IMR-90 (cell line): ENCODE measurements around the gene CCM2. TPM values are rescaled to one million over a fixed set of nuclear protein-coding genes. Genes with fewer than 3 reads are reported as not detected.

Source experiments
- ATAC-seq: fragments of 200-7000 bp; cut with Tn5 transposase; 2 replicates; pipeline ENCODE4 v1.9.1; 2020; ENCODE audit warnings: low read depth, mild to moderate bottlenecking, moderate library complexity
- BruUV-seq: library from RNA; stranded (reverse); fragments of 400-500 nt; replicated peaks from 2 replicates; lab custom pipeline; 2021; lab: Mats Ljungman, UMichigan
- CTCF ChIA-PET: fragments of 300-600 bp; formaldehyde crosslinking; extraction: SDS; loops from one replicate; lab custom pipeline; 2021; ENCODE audit warnings: antibody characterized with exemption; lab: Yijun Ruan, JAX
- POLR2A ChIA-PET: fragments of 300-600 bp; sonication (Branson Sonifier 250); formaldehyde crosslinking; loops from one replicate; lab custom pipeline; 2022; ENCODE audit warnings: antibody characterized with exemption; ENCODE audit not compliant: unreplicated experiment; lab: Charles Lee
- DNase-seq: peaks from one replicate; pipeline ENCODE4 v3.0.0; 2013
- H2AFZ ChIP-seq: replicated peaks from 2 replicates; pipeline ENCODE3; 2013; ENCODE audit warnings: low read length, mild to moderate bottlenecking; ENCODE audit not compliant: poor library complexity
- H2AK5ac ChIP-seq: 2 replicates; pipeline ENCODE4 v1.6.1; 2013; ENCODE audit warnings: low read depth, low read length, inconsistent platforms
- H2AK9ac ChIP-seq: replicated peaks from 2 replicates; pipeline ENCODE3; 2013; ENCODE audit warnings: mild to moderate bottlenecking, low read depth, low read length, moderate library complexity; ENCODE audit not compliant: poor library complexity
- H2BK120ac ChIP-seq: 2 replicates; pipeline ENCODE4 v1.6.1; 2013; ENCODE audit warnings: low read depth, low read length, inconsistent platforms
- H2BK15ac ChIP-seq: 3 replicates; pipeline ENCODE4 v1.6.1; 2013; ENCODE audit warnings: low read depth, low read length, inconsistent platforms
- H2BK20ac ChIP-seq: 2 replicates; pipeline ENCODE4 v1.6.1; 2013; ENCODE audit warnings: low read depth, mild to moderate bottlenecking, inconsistent platforms, low read length, moderate library complexity
- H2BK5ac ChIP-seq: 2 replicates; pipeline ENCODE4 v1.6.1; 2013; ENCODE audit warnings: mild to moderate bottlenecking, low read depth, low read length, inconsistent platforms; ENCODE audit not compliant: poor library complexity, severe bottlenecking
- H3K14ac ChIP-seq: replicated peaks from 2 replicates; pipeline ENCODE4 v1.6.1; 2013; ENCODE audit warnings: low read depth, low read length, inconsistent platforms
- H3K18ac ChIP-seq: 2 replicates; pipeline ENCODE4 v1.6.1; 2013; ENCODE audit warnings: low read depth, low read length, control low read depth
- H3K23ac ChIP-seq: 2 replicates; pipeline ENCODE4 v1.6.1; 2013; ENCODE audit warnings: low read depth, low read length, inconsistent platforms
- H3K27ac ChIP-seq: 2 replicates; pipeline ENCODE4 v1.5.1; 2013; ENCODE audit warnings: mild to moderate bottlenecking, control low read depth, low read length; ENCODE audit not compliant: insufficient read depth
- H3K27me3 ChIP-seq: 2 replicates; pipeline ENCODE4 v1.6.1; 2013; ENCODE audit warnings: low read length; ENCODE audit not compliant: control insufficient read depth, insufficient read depth
- H3K36me3 ChIP-seq: 2 replicates; pipeline ENCODE4 v1.6.1; 2013; ENCODE audit warnings: low read length, mixed read lengths; ENCODE audit not compliant: control insufficient read depth, insufficient read depth
- H3K4ac ChIP-seq: 2 replicates; pipeline ENCODE4 v1.6.1; 2013; ENCODE audit warnings: low read depth, low read length, inconsistent platforms
- H3K4me1 ChIP-seq: 2 replicates; pipeline ENCODE4 v1.6.1; 2013; ENCODE audit warnings: low read length, mixed read lengths; ENCODE audit not compliant: control insufficient read depth, insufficient read depth
- H3K4me2 ChIP-seq: 2 replicates; pipeline ENCODE4 v1.6.1; 2013; ENCODE audit warnings: low read depth, mild to moderate bottlenecking, control low read depth, low read length, moderate library complexity
- H3K4me3 ChIP-seq: 2 replicates; pipeline ENCODE4 v1.5.1; 2013; ENCODE audit warnings: low read depth, mild to moderate bottlenecking, control low read depth, low read length, moderate library complexity; ENCODE audit not compliant: insufficient read depth
- H3K56ac ChIP-seq: 2 replicates; pipeline ENCODE4 v1.6.1; 2013; ENCODE audit warnings: low read length, inconsistent platforms; ENCODE audit not compliant: insufficient read depth; ENCODE audit errors: extremely low read depth
- H3K79me1 ChIP-seq, 2 experiments: 2 replicates each; pipeline ENCODE4 v1.6.1; 2013; ENCODE audit warnings: low read length in 2 of 2, inconsistent platforms in 1 of 2, low read depth in 1 of 2
- H3K9ac ChIP-seq: 2 replicates; pipeline ENCODE4 v1.6.1; 2013; ENCODE audit warnings: low read depth, low read length, control low read depth
- H3K9me1 ChIP-seq: 2 replicates; pipeline ENCODE4 v1.6.1; 2013; ENCODE audit warnings: low read length, inconsistent platforms; ENCODE audit not compliant: insufficient read depth
- H3K9me3 ChIP-seq: 2 replicates; pipeline ENCODE4 v1.6.1; 2013; ENCODE audit warnings: low read length; ENCODE audit not compliant: control insufficient read depth, insufficient read depth
- H4K20me1 ChIP-seq: 2 replicates; pipeline ENCODE4 v1.6.1; 2013; ENCODE audit warnings: low read length, inconsistent platforms; ENCODE audit not compliant: insufficient read depth
- H4K5ac ChIP-seq: 2 replicates; pipeline ENCODE4 v1.6.1; 2013; ENCODE audit warnings: mild to moderate bottlenecking, low read depth, low read length, control low read depth
- H4K8ac ChIP-seq, 2 experiments: 2 replicates each; pipeline ENCODE4 v1.6.1; 2013; ENCODE audit warnings: low read depth in 2 of 2, low read length in 2 of 2, control low read depth in 1 of 2, inconsistent platforms in 1 of 2
- H4K91ac ChIP-seq: 2 replicates; pipeline ENCODE4 v1.6.1; 2013; ENCODE audit warnings: low read depth, low read length, inconsistent platforms; ENCODE audit not compliant: insufficient read depth
- MAZ ChIP-seq: IDR thresholded peaks from 2 replicates; pipeline ENCODE4 v1.6.1; 2012; ENCODE audit warnings: low read depth, mild to moderate bottlenecking, low read length, improper control_type of control experiment, moderate library complexity, borderline replicate concordance
- WGBS, 2 experiments: methylation state at CpG; one replicate each; pipeline versions ENCODE4 v1.1.5 to v1.1.7; 2013; ENCODE audit warnings: missing lambda C conversion rate in 2 of 2; ENCODE audit not compliant: insufficient read length in 1 of 2; ENCODE audit errors: extremely low coverage in 2 of 2; 5-methylcytosine and 5-hydroxymethylcytosine counted together
- dilution Hi-C: fragments of 300-500 bp; cut with HindIII; formaldehyde crosslinking; loops from one replicate; pipeline ENCODE4 v1.14.3; 2018; ENCODE audit warnings: low sequenced_read_pairs; ENCODE audit not compliant: unreplicated experiment
- in situ Hi-C: fragments of 300-500 bp; cut with MboI; formaldehyde crosslinking; loops from 3 replicates; pipeline ENCODE4 v1.14.3; 2019; ENCODE audit warnings: low sequenced_read_pairs, inconsistent platforms, mixed read lengths
- intact Hi-C: fragments of 100-400 bp; cut with micrococcal nuclease; formaldehyde crosslinking; loops from 2 replicates; pipeline ENCODE4 v1.10.0; 2022
- polyA plus RNA-seq, 3 experiments: library from polyadenylated mRNA; depleted of rRNA; stranded (reverse); fragments of >200 nt; gene quantifications; 2 replicates each; pipeline ENCODE4 v1.2.3, GENCODE V29; 2012; ENCODE audit warnings: low replicate concordance in 1 of 3
- total RNA-seq: library from RNA; depleted of rRNA; stranded (reverse); fragments of >200 nt; gene quantifications from 2 replicates; pipeline ENCODE4 v1.2.3, GENCODE V29; 2012

CCM2 gene
- total and polyA plus RNA-seq, 2 of the 4 experiments (the other 2 are of a cell fraction), result 65.2 to 78.5 TPM

GRCh38 chr7:44985900-44986217 is 14.1 kb upstream of the CCM2 start:
- H3K9me1 ChIP-seq, result peaks cover 7% of the 10 kb centered on the region
- peak overlapping the region; percentile 90 for H2AK5ac ChIP-seq
- H3K27ac ChIP-seq, result peak overlapping the region; percentile 39
- intact Hi-C loops (no loop called here), dilution Hi-C loops (no loop called here), in situ Hi-C loops (no loop called here)
- BruUV-seq, result no TSS peak
- H4K5ac ChIP-seq, result peak overlapping the region; percentile 8; the same call in 1 of the 2 replicates
- 20% methylated on average over 2 of the region's 8 CpGs; no CpG with 5 or more reads in 1 of the 2 experiments for WGBS, 2 experiments
- H3K9me3 ChIP-seq, result no peaks in the 10 kb centered on the region
- H2BK20ac ChIP-seq, result no peak overlapping the region
- H3K18ac ChIP-seq, result no peak overlapping the region
- peak overlapping the region; percentile 82 for H4K91ac ChIP-seq
- H3K9ac ChIP-seq, result peak overlapping the region; percentile 88
- DNase-seq (no peak), ATAC-seq (no peak)
- peaks cover 18 to 45% of the 10 kb centered on the region in 2 experiments for H3K79me1 ChIP-seq
- peak overlapping the region; percentile 85 for H3K23ac ChIP-seq
- peak overlapping the region; percentile 86 for H3K4me2 ChIP-seq
- peak overlapping the region; percentile 98 for H2AFZ ChIP-seq
- no peaks in the 10 kb centered on the region for H3K27me3 ChIP-seq
- H3K4me3 ChIP-seq, result peak overlapping the region; percentile 74
- peak overlapping the region; percentile 96 for H3K14ac ChIP-seq
- ChIA-PET CTCF (no interaction called here), POLR2A (no interaction called here)
- H3K4me1 ChIP-seq, result peaks cover 15% of the 10 kb centered on the region
- H4K8ac ChIP-seq, result peak overlapping the region; percentile 87
- H2BK5ac ChIP-seq, result peak overlapping the region; percentile 69
- H3K4ac ChIP-seq, result peak overlapping the region; percentile 86
- H2BK15ac ChIP-seq, result no peak overlapping the region
- H4K20me1 ChIP-seq, result peaks cover 24% of the 10 kb centered on the region
- TF ChIP-seq MAZ, result no peak
- H3K36me3 ChIP-seq, result peaks cover 29% of the 10 kb centered on the region
- peak overlapping the region; percentile 95 for H2AK9ac ChIP-seq
- H3K56ac ChIP-seq, result peak overlapping the region; percentile 75
- 0 out of 2 replicates have a peak overlapping the region, but pooled peaks have one; percentile 13 for H2BK120ac ChIP-seq
